Endodermal cell (in vitro differentiated cells): ENCODE measurements around the gene ASAP3. TPM values are rescaled to one million over a fixed set of nuclear protein-coding genes. Genes with fewer than 3 reads are reported as not detected.
A peak's percentile ranks its signal among the peaks of the same experiment; 100 is the strongest.

Experiments
- DNase-seq: peaks from one replicate; pipeline ENCODE4 v3.0.0-alpha.2; 2017
- H3K27ac ChIP-seq: 2 replicates; pipeline ENCODE4 v1.5.1; 2013; ENCODE audit warnings: mild to moderate bottlenecking, low read depth, low read length, moderate library complexity
- H3K27me3 ChIP-seq: 2 replicates; pipeline ENCODE4 v1.6.1; 2013; ENCODE audit warnings: mild to moderate bottlenecking, low read length, moderate library complexity; ENCODE audit not compliant: insufficient read depth, control insufficient read depth, poor library complexity, severe bottlenecking
- H3K36me3 ChIP-seq: 2 replicates; pipeline ENCODE4 v1.7.0; 2013; ENCODE audit warnings: mild to moderate bottlenecking, low read length, moderate library complexity; ENCODE audit not compliant: control insufficient read depth, insufficient read depth
- H3K4me1 ChIP-seq: one replicate; pipeline ENCODE4 v1.7.0; 2013; ENCODE audit warnings: low read length; ENCODE audit not compliant: control insufficient read depth, insufficient read depth
- H3K4me3 ChIP-seq: 2 replicates; pipeline ENCODE4 v1.5.1; 2013; ENCODE audit warnings: mild to moderate bottlenecking, low read length, moderate library complexity
- H3K9ac ChIP-seq: 2 replicates; pipeline ENCODE4 v1.6.1; 2013; ENCODE audit warnings: mild to moderate bottlenecking, low read length, moderate library complexity; ENCODE audit not compliant: poor library complexity, severe bottlenecking; ENCODE audit errors: extremely low read depth
- H3K9me3 ChIP-seq: 2 replicates; pipeline ENCODE4 v1.6.1; 2013; ENCODE audit warnings: mild to moderate bottlenecking, low read length, moderate library complexity; ENCODE audit not compliant: control insufficient read depth
- H3K27ac Mint-ChIP-seq: 2 replicates; pipeline ENCODE4 v1.8.0; 2020; ENCODE audit warnings: mixed read lengths
- H3K27me3 Mint-ChIP-seq: 2 replicates; pipeline ENCODE4 v1.8.0; 2021; ENCODE audit warnings: mild to moderate bottlenecking, mixed read lengths; ENCODE audit not compliant: insufficient read depth
- H3K36me3 Mint-ChIP-seq: 2 replicates; pipeline ENCODE4 v1.8.0; 2020; ENCODE audit warnings: low read depth, mixed read lengths
- H3K4me1 Mint-ChIP-seq: 2 replicates; pipeline ENCODE4 v1.8.0; 2020; ENCODE audit warnings: mixed read lengths
- H3K4me3 Mint-ChIP-seq: 2 replicates; pipeline ENCODE4 v1.8.0; 2020; ENCODE audit warnings: mild to moderate bottlenecking, moderate library complexity, mixed read lengths
- H3K9me3 Mint-ChIP-seq: 2 replicates; pipeline ENCODE4 v1.8.0; 2020; ENCODE audit warnings: mild to moderate bottlenecking, mixed read lengths
- CTCF ChIP-seq: fragments of 200-600 bp; sonication (generic); conservative IDR thresholded peaks from 2 replicates; pipeline ENCODE4 v1.5.0; 2021; ENCODE audit warnings: antibody characterized with exemption, mild to moderate bottlenecking
- WGBS, 2 experiments: methylation state at CpG; one replicate each; pipeline versions ENCODE4 v1.1.5 to v1.1.7; 2013; ENCODE audit warnings: missing lambda C conversion rate in 2 of 2, mixed read lengths in 1 of 2; ENCODE audit not compliant: insufficient coverage in 1 of 2, insufficient read length in 1 of 2; 5-methylcytosine and 5-hydroxymethylcytosine counted together
- total RNA-seq, 2 donors: library from RNA; stranded (reverse); fragmentation: NEBNext Ultra II Directional in 1 of 2; extraction: Animal tissue kit (Norgen Biotek cat#: 25700) in 1 of 2; gene quantifications; 2 replicates in 1 of 2; 3 replicates in 1 of 2; pipeline ENCODE4 v1.2.1, GENCODE V29; 2021

Gene ASAP3
- total RNA-seq, 2 donors from 2014 or later: 78.7 to 91.0 TPM

- Histone ChIP-seq H3K9me3 (no peaks in the 10 kb centered on the region), H3K27ac (no peak overlapping the region), H3K4me3 (no peak overlapping the region), H3K27me3 (no peaks in the 10 kb centered on the region), H3K36me3 (no peaks in the 10 kb centered on the region), H3K9ac (no peak overlapping the region), H3K4me1 (peaks cover 4% of the 10 kb centered on the region)
- no peak for DNase-seq
- WGBS, 2 experiments: 93 to 94% methylated on average over 10 of the region's 10 CpGs
- TF ChIP-seq CTCF: no peak
- H3K36me3 Mint-ChIP-seq: peaks cover 9% of the 10 kb centered on the region
- peak overlapping the region; percentile 28 for H3K27ac Mint-ChIP-seq
- peaks cover 14% of the 10 kb centered on the region for H3K4me1 Mint-ChIP-seq
- no peaks in the 10 kb centered on the region for H3K9me3 Mint-ChIP-seq
- H3K27me3 Mint-ChIP-seq: no peaks in the 10 kb centered on the region
- no peak overlapping the region for H3K4me3 Mint-ChIP-seq
Observed at GRCh38 chr1:23477359-23478144, 6.4 kb downstream of the ASAP3 start.

- H3K4me1 Mint-ChIP-seq: peaks cover 15% of the 10 kb centered on the region
- WGBS, 2 experiments: 92 to 96% methylated on average over 3 of the region's 3 CpGs
- H3K4me3 Mint-ChIP-seq: no peak overlapping the region
- no peak overlapping the region for H3K27ac ChIP-seq
- no peaks in the 10 kb centered on the region for H3K27me3 ChIP-seq
- no peak overlapping the region for H3K9ac ChIP-seq
- peaks cover 9% of the 10 kb centered on the region for H3K36me3 Mint-ChIP-seq
- H3K9me3 ChIP-seq: no peaks in the 10 kb centered on the region
- H3K4me3 ChIP-seq: no peak overlapping the region
- H3K36me3 ChIP-seq: no peaks in the 10 kb centered on the region
- no peak for DNase-seq
- H3K27me3 Mint-ChIP-seq: no peaks in the 10 kb centered on the region
- no peak overlapping the region for H3K27ac Mint-ChIP-seq
- H3K9me3 Mint-ChIP-seq: no peaks in the 10 kb centered on the region
- no peak for TF ChIP-seq CTCF
- H3K4me1 ChIP-seq: peaks cover 4% of the 10 kb centered on the region
Observed at GRCh38 chr1:23475641-23476040, 8.3 kb downstream of the ASAP3 start.

GRCh38 chr1:23475134-23475628 is 8.8 kb downstream of the ASAP3 start:
- no peak overlapping the region for H3K4me3 ChIP-seq
- Mint-ChIP-seq H3K27me3 (no peaks in the 10 kb centered on the region), H3K36me3 (peaks cover 9% of the 10 kb centered on the region), H3K4me3 (no peak overlapping the region), H3K27ac (no peak overlapping the region), H3K4me1 (peaks cover 16% of the 10 kb centered on the region), H3K9me3 (no peaks in the 10 kb centered on the region)
- H3K4me1 ChIP-seq: no peaks in the 10 kb centered on the region
- H3K36me3 ChIP-seq: no peaks in the 10 kb centered on the region
- no peaks in the 10 kb centered on the region for H3K27me3 ChIP-seq
- no peaks in the 10 kb centered on the region for H3K9me3 ChIP-seq
- 94 to 100% methylated on average over 5 to 6 of the region's 6 CpGs for WGBS, 2 experiments
- DNase-seq: no peak
- no peak for TF ChIP-seq CTCF
- no peak overlapping the region for H3K9ac ChIP-seq
- no peak overlapping the region for H3K27ac ChIP-seq
